ENCODE data around the gene KIF12. TPM values are rescaled to one million over a fixed set of nuclear protein-coding genes. Genes with fewer than 3 reads are reported as not detected.

Gene KIF12
- total and polyA plus RNA-seq, 9 donors: 0.54 to 17.8 (median 2.0) TPM; not detected in 1

Other genes with a start within 250 kb of the KIF12 start
- 10 to 100 TPM in 5 of 7 donors, 1 to 10 TPM in 2; 8.2 to 28.9 (median 22.0) TPM for gene ZNF618, start 223.0 kb downstream of the KIF12 start, total RNA-seq
- gene ZNF618, start 223.0 kb downstream of the KIF12 start, polyA plus RNA-seq: 10 to 100 TPM in 1 of 2 donors, 1 to 10 TPM in 1; 9.4 to 12.0 TPM
- gene AMBP, start 21.0 kb downstream of the KIF12 start, total RNA-seq: 1 to 10 TPM in 1 of 7 donors, under 1 TPM in 4, not detected in 2; 0.30 to 3.9 (median 0.69) TPM
- under 1 TPM in 1 of 2 donors, not detected in 1; 0.15 TPM for gene AMBP, start 21.0 kb downstream of the KIF12 start, polyA plus RNA-seq
- 10 to 100 TPM in 5 of 7 donors, 1 to 10 TPM in 2; 7.1 to 91.2 (median 19.8) TPM for gene COL27A1, start 56.2 kb upstream of the KIF12 start, total RNA-seq
- gene COL27A1, start 56.2 kb upstream of the KIF12 start, polyA plus RNA-seq: 10 to 100 TPM in 1 of 2 donors, 1 to 10 TPM in 1; 5.2 to 16.8 TPM
- gene ORM1, start 223.8 kb upstream of the KIF12 start, total RNA-seq: 10 to 100 TPM in 1 of 7 donors, 1 to 10 TPM in 1, under 1 TPM in 2, not detected in 3; 0.30 to 11.9 (median 1.8) TPM
- gene ORM1, start 223.8 kb upstream of the KIF12 start, polyA plus RNA-seq: 1 to 10 TPM in 1 of 2 donors, not detected in 1; 2.1 TPM
- 1 to 10 TPM in 1 of 7 donors, under 1 TPM in 1, not detected in 5; 0.82 to 2.6 TPM for gene ORM2, start 230.6 kb upstream of the KIF12 start, total RNA-seq
- under 1 TPM in 1 of 2 donors, not detected in 1; 0.52 TPM for gene ORM2, start 230.6 kb upstream of the KIF12 start, polyA plus RNA-seq

Data from ovary (tissue), 9 donors.